SIG-M5 treated with dmso at 0.1 percent for 504 hours (cell line): ENCODE measurements around the gene WNT16.
"Not testable (repeated sequence)": the region's sequence is repeated elsewhere in the genome, so short reads cannot be mapped to it uniquely, and the experiment has no call there.

Experiments
- DNase-seq: peaks from one replicate; lab custom pipeline; 2025; ENCODE audit not compliant: unreplicated experiment; lab: John Stamatoyannopoulos, UW

Gene WNT16, protein sequence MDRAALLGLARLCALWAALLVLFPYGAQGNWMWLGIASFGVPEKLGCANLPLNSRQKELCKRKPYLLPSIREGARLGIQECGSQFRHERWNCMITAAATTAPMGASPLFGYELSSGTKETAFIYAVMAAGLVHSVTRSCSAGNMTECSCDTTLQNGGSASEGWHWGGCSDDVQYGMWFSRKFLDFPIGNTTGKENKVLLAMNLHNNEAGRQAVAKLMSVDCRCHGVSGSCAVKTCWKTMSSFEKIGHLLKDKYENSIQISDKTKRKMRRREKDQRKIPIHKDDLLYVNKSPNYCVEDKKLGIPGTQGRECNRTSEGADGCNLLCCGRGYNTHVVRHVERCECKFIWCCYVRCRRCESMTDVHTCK

DNA sequence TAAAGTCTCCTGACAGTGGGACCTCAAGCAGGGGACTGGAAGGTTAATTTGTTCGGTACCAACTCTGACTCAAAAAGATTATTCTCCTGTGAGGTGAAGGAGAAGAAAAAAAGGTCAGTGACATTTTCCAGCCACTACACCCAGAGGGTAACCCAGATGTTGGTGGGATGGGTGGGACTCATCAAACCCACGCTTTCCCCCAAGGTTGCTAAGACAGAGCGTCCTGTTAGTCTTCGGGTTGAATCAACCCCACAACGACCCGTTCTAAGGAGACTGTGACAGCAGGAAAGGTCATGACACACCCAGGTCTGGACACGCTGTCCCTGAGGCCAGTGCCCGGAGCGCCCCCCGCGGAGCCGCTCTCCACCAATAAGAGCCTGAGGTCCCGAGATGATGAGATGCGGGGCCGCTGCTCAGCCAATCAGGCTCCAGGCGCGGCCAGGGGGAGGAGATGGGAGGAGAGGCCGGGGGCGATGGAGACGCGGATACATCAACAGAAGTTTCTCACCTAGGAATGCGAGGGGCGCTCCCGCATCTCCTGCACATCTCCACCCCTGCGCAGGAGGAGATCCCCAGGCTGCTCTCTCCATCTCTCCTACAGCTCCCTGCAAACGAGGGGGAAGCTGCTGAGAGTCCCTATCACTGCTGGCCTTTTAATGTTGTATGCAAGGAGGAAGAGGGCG is at the start of gene WNT16:
WNT16 (plus strand) TSS at position 493 of the 683 bp plus-strand sequence. CDS start 293 bp downstream, outside the sequence.
- DNase-seq: no peak

DNA sequence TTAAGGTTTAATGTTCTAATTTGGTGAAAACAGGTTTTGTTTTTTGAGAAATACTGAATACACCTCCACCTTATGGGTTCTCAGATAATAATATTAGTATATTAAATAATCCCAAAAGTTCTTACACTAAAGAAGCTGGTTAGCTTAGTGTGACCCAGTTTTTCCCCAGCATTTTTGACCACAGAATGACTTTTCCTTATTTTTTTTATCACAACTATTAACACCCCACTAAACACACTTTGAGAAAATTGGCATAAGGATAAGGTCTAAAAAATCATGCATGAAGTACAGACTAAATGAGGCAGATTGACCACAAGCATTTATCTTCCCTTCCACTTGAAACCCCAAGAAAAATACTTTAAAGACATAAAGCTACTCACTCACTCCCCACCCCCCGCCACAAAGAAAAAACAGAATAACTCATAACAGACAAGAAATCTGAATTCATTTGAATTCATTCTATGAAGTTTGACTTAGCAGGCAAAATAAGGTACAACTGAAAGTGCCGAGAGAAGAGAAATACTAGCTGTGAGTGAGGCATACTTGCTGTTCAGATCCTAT is 49.7 kb upstream of the WNT16 start:
- DNase-seq: no peak

DNA sequence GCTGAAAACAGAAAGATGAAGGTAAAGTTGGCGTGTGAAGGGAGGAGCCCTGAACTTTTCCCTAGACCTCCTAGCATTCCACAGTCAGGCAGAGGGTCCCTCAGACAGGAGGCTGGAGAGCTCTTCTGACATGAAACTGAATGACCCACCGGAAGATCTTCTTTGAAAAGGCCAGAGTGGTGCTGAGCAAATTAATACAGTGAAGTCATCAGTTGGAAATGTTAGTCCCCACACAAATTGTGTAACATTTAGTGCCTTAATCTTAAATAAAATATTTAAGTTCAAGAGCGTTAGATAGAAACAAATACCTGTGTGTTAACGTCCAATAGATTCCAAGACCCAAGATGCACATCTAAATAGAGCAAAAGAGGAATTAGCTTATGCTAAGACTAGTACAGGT is 49.0 kb upstream of the WNT16 start:
- no peak for DNase-seq

DNA sequence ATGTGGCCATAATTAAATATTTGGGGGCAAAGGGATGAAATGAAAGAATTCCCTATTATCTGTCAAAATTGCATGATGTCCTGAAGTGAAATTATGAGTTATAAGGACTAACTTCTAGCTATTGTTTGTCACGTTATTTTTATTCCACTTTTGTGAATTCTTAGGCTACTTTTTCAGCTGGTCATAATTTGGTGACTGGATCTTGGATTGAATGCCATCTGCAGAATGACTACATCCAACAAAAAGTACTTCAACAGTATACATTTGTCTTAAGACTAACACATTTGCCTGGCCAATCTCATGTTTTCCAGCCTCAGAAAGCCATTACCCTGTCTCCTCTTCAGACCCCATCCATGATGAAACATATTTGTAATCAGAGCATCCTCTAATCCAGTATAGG is 48.1 kb upstream of the WNT16 start:
- no peak for DNase-seq

DNA sequence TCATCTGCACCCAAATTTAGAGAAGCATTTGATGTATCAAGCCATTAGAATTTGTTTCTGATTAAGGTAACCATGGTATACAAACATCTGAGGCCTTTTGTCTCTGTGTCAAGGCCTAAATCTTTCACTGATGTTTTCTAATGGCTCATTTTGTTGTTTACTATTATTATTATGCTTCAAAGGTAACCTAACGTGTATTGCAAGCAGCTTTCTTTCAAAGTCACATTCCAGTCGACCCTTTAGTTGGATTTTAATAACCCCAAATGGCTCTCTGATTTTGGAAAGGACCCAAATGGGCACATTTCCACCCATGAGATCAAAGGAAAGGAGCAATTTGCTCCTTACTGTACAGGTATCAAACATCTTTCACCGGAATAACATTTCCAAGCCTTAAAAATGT is 46.7 kb upstream of the WNT16 start:
- DNase-seq: no peak

DNA sequence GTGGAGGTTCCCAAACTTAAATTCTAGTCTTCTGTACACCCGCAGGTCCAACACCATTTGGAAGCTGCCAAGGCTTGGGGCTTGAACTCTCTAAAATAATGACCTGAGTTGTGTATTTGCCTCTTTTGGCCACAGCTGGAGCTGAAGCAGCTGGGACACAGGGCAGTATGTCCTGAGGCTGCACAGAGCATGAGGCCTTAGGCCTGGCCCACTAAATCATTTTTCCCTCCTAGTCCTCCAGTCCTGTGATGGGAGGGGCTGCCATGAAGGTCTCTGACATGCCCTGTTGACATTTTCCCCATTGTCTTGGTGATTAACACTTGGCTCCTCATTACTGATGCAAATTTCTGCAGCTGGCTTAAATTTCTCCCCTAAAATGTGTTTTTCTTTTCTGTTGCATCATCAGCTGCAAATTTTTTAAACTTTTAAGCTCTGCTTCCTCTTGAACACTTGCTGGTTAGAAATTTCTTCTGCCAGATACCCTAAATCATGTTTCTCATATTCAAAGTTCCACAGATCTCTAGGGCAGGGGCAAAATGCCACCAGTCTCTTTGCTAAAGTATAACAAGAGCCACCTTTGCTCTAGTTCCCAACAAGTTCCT is 43.6 kb upstream of the WNT16 start:
- no peak for DNase-seq

DNA sequence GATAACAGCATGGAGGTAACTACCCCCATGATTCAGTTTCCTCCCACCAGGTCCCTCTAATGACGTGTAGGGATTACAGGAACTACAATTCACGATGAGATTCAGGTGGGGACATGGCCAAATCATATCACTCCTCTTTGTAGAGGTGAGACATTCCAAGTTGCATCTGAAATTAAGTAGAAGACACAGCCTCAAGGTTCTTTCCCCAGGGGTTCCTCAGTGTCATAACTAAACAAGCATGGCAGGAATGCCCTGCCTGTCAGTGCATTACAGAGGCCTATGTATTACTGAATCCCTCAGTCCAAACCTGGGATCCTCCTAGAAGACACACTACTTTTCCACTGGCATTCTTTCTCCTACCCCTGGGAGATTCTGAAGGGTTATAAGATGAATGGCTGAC is 42.6 kb upstream of the WNT16 start:
- no peak for DNase-seq

DNA sequence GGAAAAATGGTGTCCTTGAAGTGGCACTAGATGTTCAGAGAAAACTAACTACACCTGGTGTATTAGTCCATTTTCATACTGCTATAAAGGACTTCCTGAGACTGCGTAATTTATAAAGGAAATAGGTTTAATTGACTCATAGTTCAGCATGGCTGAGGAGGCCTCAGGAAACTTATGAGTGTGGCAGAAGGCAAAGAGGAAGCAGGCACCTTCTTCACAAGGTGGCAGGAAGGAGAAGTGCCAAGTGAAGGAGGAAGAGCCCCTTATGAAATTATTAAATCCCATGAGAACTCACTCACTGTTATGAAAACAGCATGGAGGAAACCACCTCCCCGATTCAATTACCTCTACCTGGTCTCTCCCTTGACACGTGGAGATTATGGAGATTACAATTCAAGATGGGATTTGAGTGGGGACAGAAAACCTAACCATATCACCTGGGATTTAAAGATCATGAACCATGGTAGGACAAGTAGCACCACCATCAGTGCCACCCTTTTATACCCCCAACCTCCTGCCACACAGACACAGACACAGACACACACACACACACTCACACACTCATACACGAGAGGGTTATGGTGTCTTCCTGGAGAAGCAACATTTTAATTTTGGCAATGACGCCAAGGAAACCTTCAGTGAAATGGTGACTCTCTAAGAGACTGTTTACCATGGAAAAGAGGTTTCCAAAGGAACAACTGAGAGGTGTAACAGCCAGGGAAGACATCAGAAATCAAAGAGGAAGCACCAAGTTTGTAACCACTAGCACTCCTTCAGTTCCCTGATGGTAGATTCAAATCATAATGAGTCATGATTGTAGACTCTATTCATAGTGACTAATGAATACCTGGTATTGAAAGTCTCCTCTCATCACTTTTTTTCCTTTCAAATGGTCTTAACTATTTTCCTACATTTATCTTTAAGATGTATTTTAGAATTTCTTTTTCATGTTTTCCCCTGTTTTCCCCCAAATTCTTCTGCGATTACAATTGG is 41.8 kb upstream of the WNT16 start:
- no peak for DNase-seq

DNA sequence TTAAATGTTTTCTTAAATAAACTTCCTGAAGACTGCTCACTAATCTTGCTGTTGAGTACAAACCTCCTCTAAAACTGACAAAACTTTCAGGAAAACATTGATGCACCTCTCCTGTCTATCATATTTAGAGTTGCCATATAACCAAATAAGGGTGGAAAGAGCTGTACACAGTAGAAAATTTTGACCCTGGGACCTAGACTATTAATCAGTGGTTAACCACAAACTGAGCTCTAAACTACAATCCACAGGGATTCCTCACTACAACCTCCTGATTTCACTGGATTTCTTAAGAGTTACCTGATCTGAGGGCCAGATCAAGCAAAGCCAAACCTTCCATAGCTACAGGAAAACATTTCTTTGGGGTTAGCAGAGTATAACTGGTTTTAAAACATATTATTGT is 39.9 kb upstream of the WNT16 start:
- DNase-seq: no peak

DNA sequence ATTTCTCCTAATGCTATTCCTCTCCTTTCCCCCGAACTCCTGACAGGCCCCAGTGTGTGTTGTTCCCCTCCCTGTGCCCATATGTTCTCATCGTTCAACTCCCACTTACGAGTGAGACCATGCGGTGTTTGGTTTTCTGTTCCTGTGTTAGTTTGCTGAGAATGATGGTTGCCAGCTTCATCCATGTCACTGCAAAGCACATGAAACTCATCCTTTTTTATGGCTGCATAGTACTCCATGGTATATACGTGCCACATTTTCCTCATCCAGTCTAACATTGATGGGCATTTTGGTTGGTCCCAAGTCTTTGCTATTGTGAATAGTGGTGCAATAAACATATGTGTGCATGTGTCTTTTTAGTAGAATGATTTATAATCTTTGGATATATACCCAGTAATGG is 38.9 kb upstream of the WNT16 start:
- DNase-seq: not testable (repeated sequence)

DNA sequence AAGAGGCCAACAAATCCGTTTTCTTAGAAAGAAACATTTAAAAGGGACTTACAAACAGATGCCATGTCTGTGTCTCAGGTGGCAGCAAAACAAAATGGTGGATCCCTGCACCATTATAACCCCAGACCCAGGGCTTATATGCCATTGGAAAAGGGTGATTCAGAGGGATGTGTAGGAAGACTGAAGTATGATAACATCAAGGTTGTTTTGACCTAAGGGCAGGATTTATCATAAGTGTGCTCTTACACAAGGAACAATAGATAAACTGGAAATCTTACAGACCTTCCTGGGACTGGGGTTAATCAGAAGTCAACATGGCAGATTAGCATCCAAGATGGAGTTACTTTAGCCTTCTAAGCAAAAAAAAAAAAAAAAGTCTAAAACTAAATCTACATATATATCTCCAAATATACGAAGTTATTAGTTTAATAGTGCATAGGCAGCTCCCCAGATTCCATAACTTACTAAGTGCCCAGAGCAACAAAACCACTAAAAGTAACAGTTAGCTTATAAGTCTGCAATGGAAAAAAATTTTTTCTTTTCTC is 34.3 kb upstream of the WNT16 start:
- no peak for DNase-seq

DNA sequence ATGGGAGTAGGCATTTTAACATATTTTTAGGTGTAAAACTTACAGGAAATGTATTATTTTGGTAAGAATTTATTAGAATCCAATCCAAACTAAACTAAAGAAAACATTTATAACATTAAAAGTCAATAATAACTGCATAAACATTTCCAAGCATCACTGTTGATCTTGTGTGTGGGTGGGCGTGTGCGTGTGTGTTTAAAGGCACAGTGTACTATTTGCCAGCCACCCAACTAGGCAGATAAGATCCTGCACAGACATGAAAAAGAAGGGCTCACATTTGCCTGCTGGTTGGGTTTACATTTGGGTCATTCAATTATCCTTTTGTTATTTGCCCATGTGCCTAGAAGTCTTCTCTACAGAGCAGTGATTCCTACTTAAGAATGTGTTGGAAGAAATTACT is 31.0 kb upstream of the WNT16 start:
- DNase-seq: no peak

DNA sequence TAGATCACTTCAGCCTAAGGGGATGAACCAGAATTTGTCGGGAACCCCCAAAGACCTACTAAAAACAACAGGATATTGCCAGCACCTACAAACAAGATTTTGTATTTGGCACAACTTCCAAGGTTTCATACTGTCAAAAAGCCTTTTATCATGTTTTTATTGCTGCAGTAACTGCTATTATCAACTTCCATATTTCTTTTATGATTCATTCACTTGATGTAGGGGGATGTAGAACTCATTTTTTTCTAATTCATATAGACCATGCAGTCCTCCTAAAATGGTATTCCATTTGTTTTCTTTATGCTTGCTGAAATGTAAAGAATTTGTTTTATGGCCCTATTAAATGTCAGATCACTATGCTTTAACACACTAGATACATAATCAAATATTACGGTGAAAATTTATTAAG is 30.0 kb upstream of the WNT16 start:
- DNase-seq: no peak

DNA sequence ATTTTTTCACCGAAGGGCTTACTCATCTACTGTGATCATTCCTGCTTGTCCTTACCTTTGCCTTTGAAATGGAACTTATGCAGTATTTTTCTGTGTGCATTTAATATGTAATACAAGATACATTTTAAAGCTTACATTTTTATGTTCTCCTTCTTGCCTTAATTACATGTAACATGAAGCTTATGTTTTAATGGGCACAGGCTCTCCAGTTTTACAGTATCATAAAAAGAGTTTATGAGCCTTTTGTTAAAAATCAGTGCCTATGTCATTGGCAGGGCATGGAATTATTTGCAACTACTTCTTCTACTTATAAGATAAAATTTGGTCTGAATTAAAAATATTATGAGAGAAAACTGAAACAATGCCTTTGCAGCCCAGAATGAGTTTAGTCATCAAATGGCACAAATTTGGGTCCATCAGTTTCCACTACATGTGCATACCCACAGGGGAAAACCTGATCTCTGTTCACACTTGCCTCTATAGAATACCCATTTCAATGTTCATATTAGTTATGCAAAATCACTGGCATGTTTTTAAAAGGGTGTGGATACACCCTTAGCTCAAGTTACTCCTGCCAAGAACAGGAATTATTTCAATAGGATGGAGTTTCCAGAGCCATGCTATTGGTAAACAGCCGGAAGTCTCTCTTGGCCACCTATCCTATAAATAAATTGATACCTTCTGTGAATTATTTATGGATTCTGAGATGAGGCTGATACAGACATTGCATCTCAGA is 27.9 kb upstream of the WNT16 start:
- DNase-seq: no peak

DNA sequence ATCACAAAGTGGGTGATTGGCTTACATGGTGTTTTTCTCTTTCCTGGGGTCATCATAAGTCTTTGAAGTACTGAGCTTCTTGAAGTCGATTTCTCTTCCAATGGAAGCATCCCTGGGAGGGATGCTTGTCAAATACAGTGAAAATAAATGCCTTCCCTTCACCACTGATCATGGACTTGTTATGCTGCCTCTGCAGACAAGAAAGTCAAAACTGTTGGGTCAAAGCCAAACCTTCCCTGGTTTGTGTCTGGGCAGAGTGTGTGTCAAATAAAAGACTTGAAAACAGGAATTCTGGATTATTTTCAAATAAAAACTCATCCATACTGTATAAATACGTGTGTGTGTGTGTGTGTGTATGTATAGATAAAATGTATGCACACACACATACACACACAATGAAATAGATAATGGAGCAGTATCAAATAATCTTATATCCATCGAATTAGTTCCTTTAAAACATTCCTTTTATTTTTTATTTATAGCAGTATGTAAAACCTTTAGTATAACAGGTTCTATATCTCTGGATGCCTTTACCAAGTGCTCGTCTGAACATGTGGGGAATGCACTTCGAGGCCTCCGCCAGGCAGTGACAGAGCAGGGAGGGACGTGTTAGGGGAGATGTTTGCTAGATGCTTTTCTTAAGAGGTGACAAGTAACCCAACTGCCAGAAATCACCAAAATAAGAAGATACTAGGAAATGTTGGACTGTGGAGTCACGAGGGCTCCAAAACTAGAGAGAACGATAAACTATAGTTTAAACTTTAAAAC is 27.2 kb upstream of the WNT16 start:
- DNase-seq: no peak

DNA sequence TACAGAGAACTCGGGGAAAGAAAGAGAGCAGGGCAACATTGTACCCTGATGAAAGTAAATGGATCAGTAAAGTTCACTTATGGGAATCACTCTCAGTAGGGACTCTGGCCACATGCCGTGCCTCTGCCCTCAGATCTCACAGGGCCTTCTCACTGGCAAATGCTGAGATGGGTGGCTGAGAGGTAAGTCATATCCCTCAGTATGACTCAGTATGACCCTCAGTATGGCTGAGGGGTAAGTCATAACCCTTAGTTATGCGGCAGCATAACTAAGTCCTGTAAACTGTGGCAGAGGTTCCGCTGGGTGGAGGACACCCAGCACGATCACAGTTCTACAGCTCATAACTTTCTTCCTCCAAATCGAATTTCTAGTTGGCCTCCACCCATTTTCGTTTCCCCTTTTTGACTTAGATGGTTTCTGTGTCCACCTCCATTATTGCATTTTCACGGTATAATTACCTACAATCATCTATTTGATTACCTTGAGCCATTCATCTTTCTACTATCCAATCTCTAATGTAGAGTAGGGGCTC is 26.5 kb upstream of the WNT16 start:
- peak; percentile 15 for DNase-seq

DNA sequence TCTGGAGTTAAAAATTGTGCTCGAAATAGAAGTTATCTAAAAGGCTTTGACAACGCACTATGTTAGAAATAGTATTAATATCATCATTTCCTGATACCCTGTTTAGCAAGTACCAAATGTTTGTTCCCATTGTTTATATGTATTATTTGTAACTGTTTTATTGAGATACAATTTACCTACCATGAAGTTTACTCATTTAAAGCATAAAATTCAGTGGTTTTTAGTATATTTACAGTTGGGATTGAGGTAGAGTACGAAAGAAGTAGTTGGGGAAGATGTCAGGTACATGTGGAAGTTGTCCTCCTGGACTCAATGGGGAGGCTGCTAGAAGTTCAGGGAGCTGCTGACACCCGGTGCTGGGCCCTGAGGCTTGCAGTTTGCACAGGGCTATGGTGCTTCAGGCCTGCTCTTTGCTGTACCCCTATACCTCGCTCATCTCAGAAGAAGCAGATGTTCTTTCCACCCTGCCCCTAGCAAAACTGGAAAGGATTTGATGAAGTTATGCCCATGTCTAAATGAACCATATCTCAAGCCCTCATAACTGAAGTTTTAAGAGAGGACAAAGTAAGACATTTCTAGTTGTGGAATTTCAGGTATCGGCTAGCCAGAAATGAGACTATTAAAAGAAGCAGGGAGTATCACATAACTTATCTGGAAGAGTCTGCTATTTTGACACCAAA is 25.2 kb upstream of the WNT16 start:
- no peak for DNase-seq

DNA sequence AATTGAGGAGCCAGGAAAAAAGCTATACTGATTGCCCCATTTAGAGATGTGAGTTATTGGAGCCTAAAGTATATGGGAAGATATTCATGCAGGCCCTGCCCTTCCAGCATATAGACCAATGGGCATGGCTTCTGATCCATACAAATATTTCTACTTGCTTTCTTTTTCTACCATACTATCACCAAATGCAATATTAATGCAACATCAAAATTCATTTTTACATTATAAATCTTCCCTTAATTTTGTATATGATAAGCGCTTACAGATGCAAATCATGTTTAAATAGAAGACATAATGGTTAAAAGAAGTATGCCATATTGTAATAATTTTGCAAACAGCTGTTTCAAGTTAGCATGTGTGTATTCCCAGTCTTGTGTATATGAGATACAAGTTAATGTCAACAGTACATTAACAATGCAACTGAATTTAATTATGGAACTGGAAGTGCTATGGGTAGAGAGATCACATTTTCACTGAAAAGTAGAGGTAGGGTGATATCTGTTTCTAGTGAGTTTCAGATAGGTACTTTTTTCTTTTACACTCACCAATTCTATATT is 24.6 kb upstream of the WNT16 start:
- no peak for DNase-seq
